ENCODE data around the gene SDC4. TPM values are rescaled to one million over a fixed set of nuclear protein-coding genes. Genes with fewer than 3 reads are reported as not detected.

The SDC4 gene
- total and polyA plus RNA-seq, 12 donors: 48.4 to 161 (median 92.8) TPM

DNA sequence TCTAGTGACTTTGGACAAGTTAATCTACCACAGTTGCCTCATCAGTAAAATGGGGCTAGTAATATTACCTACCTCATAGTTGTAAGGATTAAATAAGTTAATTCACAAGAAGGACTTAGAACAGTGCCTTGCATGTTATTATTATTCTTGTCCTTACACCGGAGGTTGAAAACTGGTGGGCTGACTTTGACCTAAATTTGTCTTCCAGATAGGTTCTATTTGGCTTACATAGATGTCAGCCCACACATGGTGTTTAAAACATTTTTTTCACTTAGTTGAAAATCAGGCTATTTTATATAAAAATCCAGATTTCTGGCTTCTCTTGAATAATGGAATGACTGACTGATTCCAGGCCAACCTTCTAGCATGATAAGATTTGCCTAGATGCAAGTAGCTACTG lies 18.0 kb upstream of the SDC4 start:
- ATAC-seq: no peak
- H3K4me1 ChIP-seq: peaks cover 2 to 61% (median 19%) of the 10 kb centered on the region in 9 donors
- 86 to 91% methylated on average over 1 of the region's 1 CpG for WGBS, 2 donors

DNA sequence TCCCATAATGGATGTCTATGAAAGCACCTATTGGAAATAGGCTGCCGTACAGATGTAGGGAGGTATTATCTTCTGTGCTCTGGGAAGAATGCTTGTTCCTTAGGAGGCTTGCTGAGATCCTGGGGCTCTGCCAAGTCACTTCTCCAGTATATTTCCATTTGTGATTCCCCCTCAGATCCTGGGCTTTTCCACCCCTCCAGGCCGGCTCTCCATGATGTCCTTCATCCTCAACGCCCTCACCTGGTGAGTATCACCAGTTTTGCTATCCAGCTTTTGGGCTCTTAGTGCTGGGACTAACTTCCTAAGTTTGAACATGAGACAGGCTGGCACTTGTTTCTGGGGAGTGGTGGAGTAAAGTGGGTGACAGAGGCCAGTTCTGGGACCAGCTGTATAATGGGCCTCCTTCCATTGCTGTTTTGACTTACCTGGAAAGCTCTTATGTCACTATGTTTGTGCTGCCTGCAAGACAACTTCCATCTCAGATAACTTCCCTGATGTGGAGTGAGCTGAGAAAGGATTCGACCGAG lies 17.3 kb upstream of the SDC4 start:
- H3K36me3 ChIP-seq: peaks cover 0 to 47% (median 18%) of the 10 kb centered on the region in 9 donors
- TF ChIP-seq, protein P1, sequence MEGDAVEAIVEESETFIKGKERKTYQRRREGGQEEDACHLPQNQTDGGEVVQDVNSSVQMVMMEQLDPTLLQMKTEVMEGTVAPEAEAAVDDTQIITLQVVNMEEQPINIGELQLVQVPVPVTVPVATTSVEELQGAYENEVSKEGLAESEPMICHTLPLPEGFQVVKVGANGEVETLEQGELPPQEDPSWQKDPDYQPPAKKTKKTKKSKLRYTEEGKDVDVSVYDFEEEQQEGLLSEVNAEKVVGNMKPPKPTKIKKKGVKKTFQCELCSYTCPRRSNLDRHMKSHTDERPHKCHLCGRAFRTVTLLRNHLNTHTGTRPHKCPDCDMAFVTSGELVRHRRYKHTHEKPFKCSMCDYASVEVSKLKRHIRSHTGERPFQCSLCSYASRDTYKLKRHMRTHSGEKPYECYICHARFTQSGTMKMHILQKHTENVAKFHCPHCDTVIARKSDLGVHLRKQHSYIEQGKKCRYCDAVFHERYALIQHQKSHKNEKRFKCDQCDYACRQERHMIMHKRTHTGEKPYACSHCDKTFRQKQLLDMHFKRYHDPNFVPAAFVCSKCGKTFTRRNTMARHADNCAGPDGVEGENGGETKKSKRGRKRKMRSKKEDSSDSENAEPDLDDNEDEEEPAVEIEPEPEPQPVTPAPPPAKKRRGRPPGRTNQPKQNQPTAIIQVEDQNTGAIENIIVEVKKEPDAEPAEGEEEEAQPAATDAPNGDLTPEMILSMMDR (IDR thresholded peaks at IDR 0.05): no peak
- WGBS, 2 donors: 84 to 88% methylated on average over 5 of the region's 5 CpGs
- ATAC-seq (no peak), DNase-seq (no peak)
- no peaks in the 10 kb centered on the region for H3K9me3 ChIP-seq
- intact Hi-C loops (cut with DNase I): loop anchor here in 1 of 10 donors (5.0 kb wide), 1 partner anchor 38 kb away; no protein-coding TSS in a partner anchor
- no peak overlapping the region for H3K4me3 ChIP-seq
- H3K27ac ChIP-seq: no peak overlapping the region
- peaks cover 2 to 67% (median 19%) of the 10 kb centered on the region in 9 donors for H3K4me1 ChIP-seq
- H3K27me3 ChIP-seq: no peaks in the 10 kb centered on the region

More for the DNA sequence above, 18.0 kb upstream of the SDC4 start:
- H3K27me3 ChIP-seq: no peaks in the 10 kb centered on the region
- H3K36me3 ChIP-seq: peaks cover 0 to 47% (median 18%) of the 10 kb centered on the region in 9 donors
- no peaks in the 10 kb centered on the region for H3K9me3 ChIP-seq
- no peak for DNase-seq
- TF ChIP-seq, protein P1 (IDR thresholded peaks at IDR 0.05): no peak
- intact Hi-C loops (cut with DNase I): loop anchor here in 1 of 10 donors (5.0 kb wide), 1 partner anchor 39 kb away; no protein-coding TSS in a partner anchor
- no peak overlapping the region for H3K27ac ChIP-seq
- H3K4me3 ChIP-seq: no peak overlapping the region

DNA sequence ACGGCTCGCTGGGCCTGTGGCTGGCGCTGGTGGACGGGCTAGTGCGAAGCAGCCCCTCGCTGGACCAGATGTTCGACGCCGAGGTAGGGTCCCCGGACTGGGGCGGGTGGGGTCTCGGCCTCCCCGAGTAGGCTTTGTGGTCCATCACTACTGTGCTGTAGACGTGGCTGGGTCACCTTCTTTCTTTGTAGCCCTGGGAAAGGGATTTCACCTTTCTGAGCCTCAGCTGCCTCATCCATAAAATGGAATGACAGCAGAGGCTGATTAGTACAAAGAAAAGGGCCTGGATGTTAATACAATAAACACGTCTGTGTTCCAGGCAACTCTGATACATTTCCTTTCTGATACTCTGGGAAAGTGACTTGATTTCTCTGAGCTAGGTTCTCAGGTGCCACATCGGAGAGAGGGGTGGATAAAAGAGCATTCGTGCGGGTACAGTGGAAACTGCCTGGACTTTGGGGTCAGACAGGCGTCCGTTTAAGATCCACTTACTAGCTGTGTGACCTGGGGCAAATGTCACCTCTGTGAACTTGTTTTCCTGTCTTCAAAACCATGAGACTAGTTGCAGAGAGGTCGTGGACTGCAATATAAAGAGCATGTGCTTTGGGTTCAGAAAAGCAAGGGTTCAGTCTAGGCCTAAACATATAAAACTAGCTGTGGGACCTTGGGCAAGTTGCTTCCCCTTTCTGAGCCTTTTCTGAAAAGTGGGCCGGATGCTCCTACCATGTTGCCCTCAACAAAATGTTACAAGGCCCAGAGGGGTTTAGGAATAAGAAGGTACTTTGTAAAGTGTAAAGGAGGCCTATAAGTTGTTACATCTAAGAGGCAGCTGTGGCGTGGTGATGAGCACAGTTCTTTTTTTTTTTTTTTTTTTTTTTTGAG lies 15.6 kb upstream of the SDC4 start:
- intact Hi-C loops (cut with DNase I): loop anchor here in 4 of 10 donors (1.0 to 5.0 kb wide), 5 partner anchors 42 to 73 kb away; partner anchors contain the start of gene PIGT (in 1 of the 4)

More for the DNA sequence above, 15.6 kb upstream of the SDC4 start:
- H3K4me3 ChIP-seq: peak overlapping the region; percentile 60 to 84 (median 70)
- peak overlapping the region; percentile 86 to 97 (median 96) for H3K27ac ChIP-seq
- DNase-seq: no peak
- H3K27me3 ChIP-seq: no peaks in the 10 kb centered on the region
- peaks cover 0 to 43% (median 18%) of the 10 kb centered on the region in 9 donors for H3K36me3 ChIP-seq
- H3K4me1 ChIP-seq: peaks cover 2 to 79% (median 30%) of the 10 kb centered on the region in 9 donors
- WGBS, 2 donors: 25% methylated on average over 23 of the region's 23 CpGs
- no peak for ATAC-seq
- TF ChIP-seq, protein P1 (IDR thresholded peaks at IDR 0.05): no peak
- no peaks in the 10 kb centered on the region for H3K9me3 ChIP-seq
